ENCODE measurements around the gene ANKRD1. TPM values are rescaled to one million over a fixed set of nuclear protein-coding genes. Genes with fewer than 3 reads are reported as not detected.

The ANKRD1 gene
- total RNA-seq: not detected

GRCh38 chr10:90920986-90921666 is at the start of gene ANKRD1:
ANKRD1 (minus strand) TSS chr10:90921087; CDS start chr10:90921027, 60 bp downstream.
- Histone ChIP-seq H3K27me3 (no peaks in the 10 kb centered on the region), H3K9me3 (no peaks in the 10 kb centered on the region), H3K4me3 (no peak within 1 kb of the TSS), H3K27ac (no peak within 1 kb of the TSS), H3K36me3 (no peaks in the 10 kb centered on the region), H3K4me1 (no peaks in the 10 kb centered on the region)
- TF ChIP-seq POLR2A (IDR thresholded peaks at IDR 0.05): no peak
- TF ChIP-seq CTCF (IDR thresholded peaks at IDR 0.05): no peak
- no peak for DNase-seq

- H3K4me1 ChIP-seq: no peaks in the 10 kb centered on the region
- TF ChIP-seq POLR2A (IDR thresholded peaks at IDR 0.05) (no peak), CTCF (IDR thresholded peaks at IDR 0.05) (no peak)
- DNase-seq: no peak
- no peaks in the 10 kb centered on the region for H3K9me3 ChIP-seq
- H3K27me3 ChIP-seq: no peaks in the 10 kb centered on the region
- H3K27ac ChIP-seq: no peak overlapping the region
- H3K4me3 ChIP-seq: no peak overlapping the region
- H3K36me3 ChIP-seq: no peaks in the 10 kb centered on the region
These were observed 49.2 kb upstream of the ANKRD1 start for GRCh38 chr10:90969947-90970673.

- no peaks in the 10 kb centered on the region for H3K27me3 ChIP-seq
- no peaks in the 10 kb centered on the region for H3K4me1 ChIP-seq
- H3K27ac ChIP-seq: no peak overlapping the region
- H3K9me3 ChIP-seq: no peaks in the 10 kb centered on the region
- no peak for TF ChIP-seq CTCF (IDR thresholded peaks at IDR 0.05)
- no peak for TF ChIP-seq POLR2A (IDR thresholded peaks at IDR 0.05)
- no peaks in the 10 kb centered on the region for H3K36me3 ChIP-seq
- H3K4me3 ChIP-seq: no peak overlapping the region
- no peak for DNase-seq
These were observed 48.2 kb upstream of the ANKRD1 start for GRCh38 chr10:90969121-90969534.

- H3K4me1 ChIP-seq: no peaks in the 10 kb centered on the region
- no peak for DNase-seq
- no peak overlapping the region for H3K27ac ChIP-seq
- TF ChIP-seq POLR2A (IDR thresholded peaks at IDR 0.05) (no peak), CTCF (IDR thresholded peaks at IDR 0.05) (no peak)
- no peaks in the 10 kb centered on the region for H3K9me3 ChIP-seq
- no peak overlapping the region for H3K4me3 ChIP-seq
- no peaks in the 10 kb centered on the region for H3K27me3 ChIP-seq
- H3K36me3 ChIP-seq: no peaks in the 10 kb centered on the region
These were observed 47.6 kb upstream of the ANKRD1 start for GRCh38 chr10:90968328-90969081.

- no peaks in the 10 kb centered on the region for H3K27me3 ChIP-seq
- H3K4me3 ChIP-seq: no peak overlapping the region
- DNase-seq: no peak
- H3K36me3 ChIP-seq: no peaks in the 10 kb centered on the region
- no peaks in the 10 kb centered on the region for H3K4me1 ChIP-seq
- no peak for TF ChIP-seq POLR2A (IDR thresholded peaks at IDR 0.05)
- no peak for TF ChIP-seq CTCF (IDR thresholded peaks at IDR 0.05)
- no peak overlapping the region for H3K27ac ChIP-seq
- H3K9me3 ChIP-seq: no peaks in the 10 kb centered on the region
These were observed 47.0 kb upstream of the ANKRD1 start for GRCh38 chr10:90967865-90968264.

All from Peyer's patch (tissue), 4 donors.